ENCODE results near the gene PRKCA.

PRKCA gene

DNA sequence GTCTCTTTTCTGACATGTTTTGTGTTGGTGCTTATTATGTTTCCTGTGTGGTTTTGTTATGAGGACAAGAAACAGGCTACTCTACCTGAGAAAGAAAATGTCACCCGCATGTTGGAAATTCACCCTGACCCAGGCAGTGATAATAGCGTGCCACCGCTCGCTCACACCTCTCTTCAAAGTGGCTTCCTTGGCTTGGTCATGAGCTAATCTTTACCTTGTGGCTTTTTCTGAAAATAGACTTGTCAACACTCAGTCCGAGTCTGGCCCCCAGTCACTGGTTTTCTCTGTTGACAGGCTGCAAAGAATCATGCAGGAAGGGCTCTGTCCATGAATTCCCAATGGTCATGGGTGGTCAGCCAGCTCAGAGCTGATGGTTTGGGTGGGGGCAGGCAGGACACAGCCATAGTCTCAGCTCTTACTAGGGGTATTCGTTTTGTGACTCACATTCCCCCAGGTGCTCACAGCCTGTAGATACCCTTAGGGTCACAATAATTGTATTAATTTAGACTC, 411.2 kb downstream of the PRKCA start:
- H3K4me3 ChIP-seq (ENCODE audit: low read length) = no peak overlapping the region
- no peak for TF ChIP-seq CTCF (IDR thresholded peaks at IDR 0.05; ENCODE audit: insufficient read depth, low read depth, low read length, missing control alignments)
- DNase-seq (ENCODE audit: low read depth) = no peak

DNA sequence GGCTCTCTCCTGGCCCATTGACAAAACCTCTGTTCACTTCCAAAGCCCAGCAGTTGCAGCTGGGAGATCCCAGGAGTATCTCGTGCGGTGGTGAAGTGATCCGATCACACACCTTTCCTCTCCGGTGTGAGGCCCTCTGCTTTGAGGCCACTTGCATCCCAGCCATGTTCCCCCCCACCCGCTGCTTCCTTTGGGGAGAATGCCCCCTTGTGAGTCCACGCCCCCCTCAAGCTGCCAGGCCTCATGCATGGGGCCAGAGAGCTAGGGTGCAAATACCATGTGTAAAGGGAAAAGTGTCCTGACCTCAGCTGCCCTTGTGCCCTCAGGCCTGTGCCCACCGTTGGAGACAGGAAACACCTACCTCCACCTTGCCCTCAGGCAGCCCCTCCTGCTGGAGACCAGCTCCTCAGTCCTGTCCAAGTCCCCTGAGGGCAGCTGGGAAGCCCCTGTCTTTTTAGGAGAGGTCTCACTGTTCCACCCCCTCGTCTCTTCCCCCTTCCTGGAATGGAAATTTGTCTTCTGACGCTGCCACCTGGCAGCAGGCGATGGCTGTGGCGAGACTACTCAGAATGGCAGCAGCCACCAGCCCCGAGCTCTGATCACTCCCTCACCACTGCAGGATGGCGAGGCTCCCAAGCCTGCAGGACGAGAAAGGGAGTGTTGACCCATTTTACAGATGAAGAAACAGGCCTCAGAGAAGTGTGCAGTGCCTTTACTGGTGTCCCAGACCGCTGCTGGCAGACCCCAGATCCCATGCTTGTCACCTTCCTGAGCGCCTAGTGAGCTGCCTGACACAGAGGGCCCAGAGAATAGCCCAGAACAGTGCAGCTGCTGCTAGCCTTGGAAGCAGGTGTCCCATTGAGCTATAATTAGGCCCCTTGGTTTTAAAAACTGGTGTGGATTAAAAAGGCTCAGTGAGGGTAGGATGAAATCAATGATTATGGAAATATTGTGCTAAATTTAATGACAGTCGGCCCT, 411.9 kb downstream of the PRKCA start:
- no peak for DNase-seq (ENCODE audit: low read depth)
- H3K4me3 ChIP-seq (ENCODE audit: low read length) = no peak overlapping the region
- TF ChIP-seq CTCF (IDR thresholded peaks at IDR 0.05; ENCODE audit: insufficient read depth, low read depth, low read length, missing control alignments) = no peak

DNA sequence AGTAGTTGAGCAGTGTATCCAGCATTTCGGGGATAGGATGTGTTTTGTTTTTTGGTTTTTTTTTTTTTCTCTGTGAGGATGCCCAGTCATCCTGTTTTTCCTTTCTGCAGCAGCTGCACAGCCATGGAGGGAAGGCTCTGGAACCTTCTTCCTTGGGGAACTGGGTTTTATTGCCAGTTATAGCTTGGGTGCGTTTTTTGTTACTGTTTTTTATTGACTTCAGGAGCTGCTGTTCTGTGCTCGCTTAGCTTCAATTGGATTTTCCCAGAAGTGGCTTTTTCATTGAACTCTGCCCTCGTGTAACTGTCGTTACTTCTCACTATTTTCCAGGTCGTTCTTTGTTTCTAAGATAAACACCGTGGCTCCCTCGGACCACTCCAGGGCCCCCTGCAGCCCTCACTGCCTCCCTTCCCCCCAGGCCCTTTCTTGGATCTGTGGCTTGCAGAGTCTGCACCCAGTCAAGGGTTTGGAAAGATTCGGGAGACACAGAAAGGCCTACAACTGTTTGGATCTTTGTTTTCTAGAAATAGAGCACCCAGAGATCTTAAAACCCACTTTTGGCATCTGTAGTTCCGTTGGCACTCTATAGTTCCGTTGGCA, 412.8 kb downstream of the PRKCA start:
- no peak for DNase-seq (ENCODE audit: low read depth)
- no peak overlapping the region for H3K4me3 ChIP-seq (ENCODE audit: low read length)
- no peak for TF ChIP-seq CTCF (IDR thresholded peaks at IDR 0.05; ENCODE audit: insufficient read depth, low read depth, low read length, missing control alignments)

DNA sequence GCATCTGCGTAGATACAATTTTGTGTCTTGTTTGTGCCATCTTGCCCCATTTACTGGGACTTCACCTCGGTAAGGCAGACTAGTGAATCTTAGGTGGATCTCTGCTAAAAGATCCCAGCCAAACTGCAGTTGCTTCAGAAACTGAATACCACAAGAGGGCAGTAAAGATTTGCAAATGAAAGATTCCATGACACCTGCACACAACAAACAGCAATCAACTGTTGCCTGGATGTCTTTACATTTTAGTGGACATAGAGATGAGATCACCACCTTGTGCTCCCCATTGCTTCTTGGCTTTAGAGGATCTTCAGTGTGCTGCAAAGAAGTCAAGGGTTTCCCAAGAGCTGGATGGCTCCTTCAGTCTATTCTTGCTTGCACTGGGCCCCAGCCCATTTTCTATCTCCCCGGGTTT, 413.3 kb downstream of the PRKCA start:
- DNase-seq (ENCODE audit: low read depth) = peak; percentile 77
- TF ChIP-seq CTCF (IDR thresholded peaks at IDR 0.05; ENCODE audit: insufficient read depth, low read depth, low read length, missing control alignments) = peak; percentile 76
- H3K4me3 ChIP-seq (ENCODE audit: low read length) = no peak overlapping the region

DNA sequence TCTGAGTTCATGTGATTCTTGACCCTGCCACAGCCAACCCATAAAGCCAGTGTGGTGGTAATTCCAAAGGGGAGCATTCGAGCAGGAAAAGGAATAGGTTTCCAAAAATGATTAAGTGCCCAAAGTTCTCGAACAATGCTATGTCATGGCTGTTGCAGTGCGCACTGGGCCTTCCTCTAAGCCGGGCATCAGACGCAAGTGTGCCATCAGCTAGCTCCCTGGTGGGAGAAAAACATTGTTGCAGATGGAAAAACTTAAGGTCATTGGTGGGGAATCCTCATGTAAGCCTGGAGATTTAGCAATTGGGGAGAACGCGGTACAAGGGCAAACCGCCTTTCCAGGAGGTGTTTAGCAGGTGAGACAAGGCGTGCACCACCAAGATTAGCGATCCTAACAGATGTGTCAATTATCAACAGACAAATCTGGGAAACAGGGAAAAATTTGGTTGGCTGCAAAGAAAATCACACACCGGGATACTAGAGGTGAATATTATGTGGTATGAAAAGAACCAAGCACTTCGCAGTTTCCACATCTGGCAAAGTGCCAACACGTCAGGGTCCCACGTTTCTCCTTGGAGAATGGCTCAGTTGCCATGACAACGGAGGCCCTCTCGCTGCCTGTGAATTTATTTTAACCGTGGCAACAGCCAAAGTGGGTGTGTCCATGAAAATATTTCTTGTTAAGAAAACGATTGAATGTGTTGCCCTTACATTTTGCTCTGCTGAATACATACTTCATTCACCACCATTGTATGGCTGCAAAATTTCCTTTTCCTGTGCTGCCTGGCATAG, 414.0 kb downstream of the PRKCA start:
- H3K4me3 ChIP-seq (ENCODE audit: low read length) = no peak overlapping the region
- no peak for TF ChIP-seq CTCF (IDR thresholded peaks at IDR 0.05; ENCODE audit: insufficient read depth, low read depth, low read length, missing control alignments)
- no peak for DNase-seq (ENCODE audit: low read depth)

GRCh38 chr17:66717641-66718058, 415.2 kb downstream of the PRKCA start:
- no peak for TF ChIP-seq CTCF (IDR thresholded peaks at IDR 0.05; ENCODE audit: insufficient read depth, low read depth, low read length, missing control alignments)
- no peak overlapping the region for H3K4me3 ChIP-seq (ENCODE audit: low read length)
- DNase-seq (ENCODE audit: low read depth) = peak; percentile 84

Data from epithelial cell of esophagus (primary cell).